K562 (cell line): Measurements from ENCODE around the gene GAA. TPM values are rescaled to one million over a fixed set of nuclear protein-coding genes. Genes with fewer than 3 reads are reported as not detected.

Experiments
- C11orf30 ChIP-seq: fragments of 450-650 bp; IDR thresholded peaks from 2 replicates; pipeline ENCODE4 v1.6.1; 2016; ENCODE audit warnings: low read depth, mild to moderate bottlenecking
- GTF2F1 ChIP-seq: IDR thresholded peaks from 2 replicates; pipeline ENCODE4 v1.6.1; 2011; ENCODE audit warnings: low read depth, low read length, improper control_type of control experiment
- MED1 ChIP-seq: sonication (generic); formaldehyde crosslinking; IDR thresholded peaks from 2 replicates; pipeline ENCODE4 v1.8.1; 2023; ENCODE audit warnings: missing genetic modification reagents, borderline replicate concordance
- POLR2AphosphoS5 ChIP-seq: IDR thresholded peaks from 2 replicates; pipeline ENCODE4 v1.6.1; 2011; ENCODE audit warnings: mild to moderate bottlenecking, low read depth, low read length, moderate library complexity; ENCODE audit not compliant: control insufficient read depth, insufficient read depth
- YY1 ChIP-seq, 3 experiments: IDR thresholded peaks; 2 replicates each; pipeline ENCODE4 v1.6.1; 2011; ENCODE audit warnings: low read length in 2 of 3, mild to moderate bottlenecking in 2 of 3, moderate library complexity in 2 of 3, borderline replicate concordance in 1 of 3, control low read depth in 1 of 3, low read depth in 1 of 3; ENCODE audit not compliant: insufficient read depth in 3 of 3, insufficient replicate concordance in 2 of 3, control insufficient read depth in 1 of 3, insufficient read length in 1 of 3; ENCODE audit errors: extremely low read depth in 1 of 3
- ZFX ChIP-seq: sonication (generic); formaldehyde crosslinking; IDR thresholded peaks from 2 replicates; pipeline ENCODE4 v1.8.0; 2022; ENCODE audit warnings: mild to moderate bottlenecking, missing genetic modification reagents, moderate library complexity
- polyA plus RNA-seq, 8 experiments: library from polyadenylated mRNA; depleted of rRNA in 4 of 8; stranded (reverse) in 5 of 8; unstranded in 3 of 8; fragments of >200 nt; fragmentation: Nextera tagmentation in 2 of 8; fragmentation: Illumina TruSeq in 1 of 8; extraction: Ambion mirVana in 2 of 8; extraction: Trizol in 1 of 8; gene quantifications; 2 replicates each; pipeline versions ENCODE4 v1.2.1 to v1.2.3, GENCODE V29; 2011 to 2014; ENCODE audit warnings: inconsistent platforms in 1 of 8, missing spikeins in 1 of 8
- total RNA-seq, 7 experiments: library from RNA; depleted of rRNA in 6 of 7; stranded (reverse); fragments of >200 nt in 6 of 7; fragmentation: Illumina TruSeq in 2 of 7; extraction: Trizol in 2 of 7; gene quantifications; 2 replicates each; pipeline versions ENCODE4 v1.2.1 to v1.2.3, GENCODE V29; 2011 to 2021; ENCODE audit warnings: low replicate concordance in 1 of 7
- TF ChIP-seq, protein P1 (sequence below): sonication (generic); formaldehyde crosslinking; IDR thresholded peaks from 2 replicates; pipeline ENCODE4 v1.8.0; 2022; ENCODE audit warnings: missing genetic modification reagents, mild to moderate bottlenecking, borderline replicate concordance
- TF ChIP-seq, protein P2 (sequence below), 3 experiments: fragments of 200-800 bp in 1 of 3; sonication (Bioruptor generic) in 1 of 3; sonication (generic) in 1 of 3; formaldehyde crosslinking in 1 of 3; IDR thresholded peaks; 2 replicates each; pipeline versions ENCODE4 v1.6.1 to v1.8.0; 2016 to 2022; ENCODE audit warnings: mild to moderate bottlenecking in 2 of 3, missing compliant biosample characterization in 2 of 3, missing genetic modification characterization in 2 of 3, missing genetic modification reagents in 1 of 3
- TF ChIP-seq, protein P3 (sequence below): sonication (generic); formaldehyde crosslinking; IDR thresholded peaks from 2 replicates; pipeline ENCODE4 v1.8.0; 2022; ENCODE audit warnings: mild to moderate bottlenecking, missing genetic modification reagents
- TF ChIP-seq, protein P4 (sequence below): sonication (generic); formaldehyde crosslinking; IDR thresholded peaks from 2 replicates; pipeline ENCODE4 v1.8.0; 2022; ENCODE audit warnings: mild to moderate bottlenecking, missing genetic modification reagents

The GAA gene
- total and polyA plus RNA-seq, 9 of the 15 experiments (the other 6 are each of a cell fraction or from before 2014, with no cell fraction given) = 0.15 to 6.4 (median 1.7) TPM

DNA sequence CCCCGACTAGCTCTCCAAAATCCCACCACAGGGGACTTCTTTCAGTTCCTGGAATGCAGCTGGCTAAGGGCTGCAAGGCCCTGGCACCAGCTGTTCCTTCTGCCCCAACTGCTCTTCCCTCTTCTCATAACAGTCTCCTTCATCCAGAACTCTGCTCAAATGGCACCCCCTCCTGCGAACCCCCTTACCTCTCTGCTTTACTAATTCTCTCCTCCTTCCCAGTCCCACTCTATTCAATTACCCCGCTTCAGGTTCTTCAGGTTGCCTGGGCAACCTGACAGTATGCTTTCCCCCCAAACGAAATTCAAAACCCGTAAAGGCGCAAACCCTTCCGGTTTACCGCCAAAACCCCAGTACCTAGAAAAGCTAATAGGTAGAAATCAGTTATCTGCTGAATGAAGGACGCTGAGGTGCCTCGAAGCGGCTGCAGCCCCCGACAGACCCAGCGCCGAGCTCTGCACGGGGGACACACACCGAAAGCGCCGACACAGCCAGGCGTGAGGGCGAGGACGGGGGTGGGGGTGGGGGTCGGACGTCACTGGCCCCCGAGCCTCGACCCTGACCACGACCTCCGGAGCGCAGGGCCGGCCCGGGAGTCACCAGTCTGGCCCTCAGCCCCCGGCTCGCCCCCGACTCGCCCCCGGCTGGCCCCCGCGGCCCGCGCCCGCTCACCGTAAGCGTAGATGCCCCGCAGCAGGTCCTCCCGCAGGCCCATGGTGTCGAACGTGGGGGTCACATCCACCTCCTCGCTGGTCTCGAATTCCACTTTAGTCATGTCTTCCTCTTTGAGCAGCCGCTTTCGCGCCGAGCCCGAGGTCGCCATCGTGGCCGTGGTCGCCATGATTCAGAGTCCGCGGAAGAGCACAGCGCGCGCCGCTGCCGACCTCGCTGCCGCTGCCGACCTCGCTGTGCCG is 45.0 kb downstream of the GAA start (continued):
- TF ChIP-seq YY1 (IDR thresholded peaks at IDR 0.05; ENCODE audit: borderline replicate concordance in 1 of 3, control insufficient read depth in 1 of 3, extremely low read depth in 1 of 3, insufficient read depth in 3 of 3, insufficient read length in 1 of 3, insufficient replicate concordance in 2 of 3, low read depth in 1 of 3, low read length in 2 of 3) = peak; percentile 32 to 84 (median 64)
- TF ChIP-seq ZFX (CRISPR knock-in tag) = peak; percentile 45; the same call in 1 of the 2 replicates
- TF ChIP-seq, protein P1, sequence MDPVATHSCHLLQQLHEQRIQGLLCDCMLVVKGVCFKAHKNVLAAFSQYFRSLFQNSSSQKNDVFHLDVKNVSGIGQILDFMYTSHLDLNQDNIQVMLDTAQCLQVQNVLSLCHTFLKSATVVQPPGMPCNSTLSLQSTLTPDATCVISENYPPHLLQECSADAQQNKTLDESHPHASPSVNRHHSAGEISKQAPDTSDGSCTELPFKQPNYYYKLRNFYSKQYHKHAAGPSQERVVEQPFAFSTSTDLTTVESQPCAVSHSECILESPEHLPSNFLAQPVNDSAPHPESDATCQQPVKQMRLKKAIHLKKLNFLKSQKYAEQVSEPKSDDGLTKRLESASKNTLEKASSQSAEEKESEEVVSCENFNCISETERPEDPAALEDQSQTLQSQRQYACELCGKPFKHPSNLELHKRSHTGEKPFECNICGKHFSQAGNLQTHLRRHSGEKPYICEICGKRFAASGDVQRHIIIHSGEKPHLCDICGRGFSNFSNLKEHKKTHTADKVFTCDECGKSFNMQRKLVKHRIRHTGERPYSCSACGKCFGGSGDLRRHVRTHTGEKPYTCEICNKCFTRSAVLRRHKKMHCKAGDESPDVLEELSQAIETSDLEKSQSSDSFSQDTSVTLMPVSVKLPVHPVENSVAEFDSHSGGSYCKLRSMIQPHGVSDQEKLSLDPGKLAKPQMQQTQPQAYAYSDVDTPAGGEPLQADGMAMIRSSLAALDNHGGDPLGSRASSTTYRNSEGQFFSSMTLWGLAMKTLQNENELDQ (CRISPR knock-in tag) = 0 out of 2 replicates have a peak, but pooled peaks have one; percentile 29
- TF ChIP-seq MED1 (CRISPR knock-in tag) = 0 out of 2 replicates have a peak, but pooled peaks have one; percentile 65
- TF ChIP-seq GTF2F1 = peak; percentile 20; the same call in 1 of the 2 replicates
- TF ChIP-seq, protein P2, sequence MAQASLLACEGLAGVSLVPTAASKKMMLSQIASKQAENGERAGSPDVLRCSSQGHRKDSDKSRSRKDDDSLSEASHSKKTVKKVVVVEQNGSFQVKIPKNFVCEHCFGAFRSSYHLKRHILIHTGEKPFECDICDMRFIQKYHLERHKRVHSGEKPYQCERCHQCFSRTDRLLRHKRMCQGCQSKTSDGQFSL (CRISPR knock-in tag; IDR thresholded peaks at IDR 0.05) = 0 out of 2 replicates have a peak, but pooled peaks have one; percentile 28
- TF ChIP-seq, protein P2 (tag; IDR thresholded peaks at IDR 0.05) = no peak
- TF ChIP-seq, protein P3, sequence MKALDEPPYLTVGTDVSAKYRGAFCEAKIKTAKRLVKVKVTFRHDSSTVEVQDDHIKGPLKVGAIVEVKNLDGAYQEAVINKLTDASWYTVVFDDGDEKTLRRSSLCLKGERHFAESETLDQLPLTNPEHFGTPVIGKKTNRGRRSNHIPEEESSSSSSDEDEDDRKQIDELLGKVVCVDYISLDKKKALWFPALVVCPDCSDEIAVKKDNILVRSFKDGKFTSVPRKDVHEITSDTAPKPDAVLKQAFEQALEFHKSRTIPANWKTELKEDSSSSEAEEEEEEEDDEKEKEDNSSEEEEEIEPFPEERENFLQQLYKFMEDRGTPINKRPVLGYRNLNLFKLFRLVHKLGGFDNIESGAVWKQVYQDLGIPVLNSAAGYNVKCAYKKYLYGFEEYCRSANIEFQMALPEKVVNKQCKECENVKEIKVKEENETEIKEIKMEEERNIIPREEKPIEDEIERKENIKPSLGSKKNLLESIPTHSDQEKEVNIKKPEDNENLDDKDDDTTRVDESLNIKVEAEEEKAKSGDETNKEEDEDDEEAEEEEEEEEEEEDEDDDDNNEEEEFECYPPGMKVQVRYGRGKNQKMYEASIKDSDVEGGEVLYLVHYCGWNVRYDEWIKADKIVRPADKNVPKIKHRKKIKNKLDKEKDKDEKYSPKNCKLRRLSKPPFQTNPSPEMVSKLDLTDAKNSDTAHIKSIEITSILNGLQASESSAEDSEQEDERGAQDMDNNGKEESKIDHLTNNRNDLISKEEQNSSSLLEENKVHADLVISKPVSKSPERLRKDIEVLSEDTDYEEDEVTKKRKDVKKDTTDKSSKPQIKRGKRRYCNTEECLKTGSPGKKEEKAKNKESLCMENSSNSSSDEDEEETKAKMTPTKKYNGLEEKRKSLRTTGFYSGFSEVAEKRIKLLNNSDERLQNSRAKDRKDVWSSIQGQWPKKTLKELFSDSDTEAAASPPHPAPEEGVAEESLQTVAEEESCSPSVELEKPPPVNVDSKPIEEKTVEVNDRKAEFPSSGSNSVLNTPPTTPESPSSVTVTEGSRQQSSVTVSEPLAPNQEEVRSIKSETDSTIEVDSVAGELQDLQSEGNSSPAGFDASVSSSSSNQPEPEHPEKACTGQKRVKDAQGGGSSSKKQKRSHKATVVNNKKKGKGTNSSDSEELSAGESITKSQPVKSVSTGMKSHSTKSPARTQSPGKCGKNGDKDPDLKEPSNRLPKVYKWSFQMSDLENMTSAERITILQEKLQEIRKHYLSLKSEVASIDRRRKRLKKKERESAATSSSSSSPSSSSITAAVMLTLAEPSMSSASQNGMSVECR (CRISPR knock-in tag) = peak; percentile 93; the same call in 1 of the 2 replicates
- TF ChIP-seq, protein P4, sequence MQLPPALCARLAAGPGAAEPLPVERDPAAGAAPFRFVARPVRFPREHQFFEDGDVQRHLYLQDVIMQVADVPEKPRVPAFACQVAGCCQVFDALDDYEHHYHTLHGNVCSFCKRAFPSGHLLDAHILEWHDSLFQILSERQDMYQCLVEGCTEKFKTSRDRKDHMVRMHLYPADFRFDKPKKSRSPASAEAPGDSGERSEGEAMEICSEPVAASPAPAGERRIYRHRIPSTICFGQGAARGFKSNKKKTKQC (CRISPR knock-in tag) = peak; percentile 80
- TF ChIP-seq C11orf30 = no peak
- no peak for TF ChIP-seq POLR2AphosphoS5
